ENCODE measurements around the gene PDLIM1.

Gene PDLIM1

GRCh38 chr10:95284807-95285206 lies 6.0 kb downstream of the PDLIM1 start:
- Histone ChIP-seq H3K4me2 (ENCODE audit: low read depth, low read length, poor library complexity, severe bottlenecking) (no peak overlapping the region), H3K36me3 (ENCODE audit: low read length) (no peaks in the 10 kb centered on the region), H4K20me1 (ENCODE audit: low read depth, low read length) (peaks cover 7% of the 10 kb centered on the region; the same call in 1 of the 2 replicates), H2AFZ (ENCODE audit: low read depth, low read length, severe bottlenecking) (no peak overlapping the region), H3K79me2 (ENCODE audit: insufficient read depth, low read length) (0 out of 2 replicates have a peak, but pooled peaks cover 2% of the 10 kb centered on the region), H3K27ac (ENCODE audit: low read depth, low read length) (no peak overlapping the region), H3K9me3 (ENCODE audit: insufficient read depth, low read length) (no peaks in the 10 kb centered on the region), H3K9ac (ENCODE audit: low read length) (no peak overlapping the region), H3K27me3 (ENCODE audit: low read length) (no peaks in the 10 kb centered on the region), H3F3A (ENCODE audit: insufficient read depth) (no peaks in the 10 kb centered on the region; the same call in 1 of the 2 replicates), H3K9me2 (replicated peaks; ENCODE audit: insufficient read depth, low read length) (no peaks in the 10 kb centered on the region), H3K4me3 (ENCODE audit: insufficient read depth, low read length, poor library complexity, severe bottlenecking) (no peak overlapping the region)
- TF ChIP-seq, protein P1, sequence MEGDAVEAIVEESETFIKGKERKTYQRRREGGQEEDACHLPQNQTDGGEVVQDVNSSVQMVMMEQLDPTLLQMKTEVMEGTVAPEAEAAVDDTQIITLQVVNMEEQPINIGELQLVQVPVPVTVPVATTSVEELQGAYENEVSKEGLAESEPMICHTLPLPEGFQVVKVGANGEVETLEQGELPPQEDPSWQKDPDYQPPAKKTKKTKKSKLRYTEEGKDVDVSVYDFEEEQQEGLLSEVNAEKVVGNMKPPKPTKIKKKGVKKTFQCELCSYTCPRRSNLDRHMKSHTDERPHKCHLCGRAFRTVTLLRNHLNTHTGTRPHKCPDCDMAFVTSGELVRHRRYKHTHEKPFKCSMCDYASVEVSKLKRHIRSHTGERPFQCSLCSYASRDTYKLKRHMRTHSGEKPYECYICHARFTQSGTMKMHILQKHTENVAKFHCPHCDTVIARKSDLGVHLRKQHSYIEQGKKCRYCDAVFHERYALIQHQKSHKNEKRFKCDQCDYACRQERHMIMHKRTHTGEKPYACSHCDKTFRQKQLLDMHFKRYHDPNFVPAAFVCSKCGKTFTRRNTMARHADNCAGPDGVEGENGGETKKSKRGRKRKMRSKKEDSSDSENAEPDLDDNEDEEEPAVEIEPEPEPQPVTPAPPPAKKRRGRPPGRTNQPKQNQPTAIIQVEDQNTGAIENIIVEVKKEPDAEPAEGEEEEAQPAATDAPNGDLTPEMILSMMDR (IDR thresholded peaks at IDR 0.05; ENCODE audit: insufficient read depth, low read length, poor library complexity, severe bottlenecking), result no peak
- TF ChIP-seq EZH2phosphoT487 (conservative IDR thresholded peaks at IDR 0.05; ENCODE audit: low read length), result no peak

DNA sequence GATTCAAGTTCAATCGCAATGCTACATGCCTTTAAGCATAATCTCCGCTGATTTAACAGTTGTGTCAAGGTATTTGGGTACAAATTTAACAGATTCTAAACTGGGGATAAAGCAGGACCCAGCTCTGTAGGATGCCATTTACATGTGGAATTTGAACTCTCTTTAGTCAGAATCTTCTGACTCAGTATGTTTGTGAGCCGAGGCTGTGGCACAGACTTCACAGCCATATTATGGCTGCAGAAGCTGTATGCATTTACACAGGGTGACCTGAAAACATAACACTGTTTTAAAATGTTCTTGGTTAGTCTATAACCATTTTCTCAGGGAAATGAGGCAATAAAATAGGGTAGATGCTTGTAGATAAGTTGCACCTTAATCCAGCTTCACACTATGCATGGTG lies 8.7 kb downstream of the PDLIM1 start:
- Histone ChIP-seq H4K20me1 (ENCODE audit: low read depth, low read length) (peaks cover 7% of the 10 kb centered on the region; the same call in 1 of the 2 replicates), H3K27ac (ENCODE audit: low read depth, low read length) (no peak overlapping the region), H2AFZ (ENCODE audit: low read depth, low read length, severe bottlenecking) (no peak overlapping the region), H3K9me3 (ENCODE audit: insufficient read depth, low read length) (no peaks in the 10 kb centered on the region), H3K27me3 (ENCODE audit: low read length) (no peaks in the 10 kb centered on the region), H3K9me2 (replicated peaks; ENCODE audit: insufficient read depth, low read length) (no peaks in the 10 kb centered on the region), H3K4me3 (ENCODE audit: insufficient read depth, low read length, poor library complexity, severe bottlenecking) (no peak overlapping the region), H3K79me2 (ENCODE audit: insufficient read depth, low read length) (peaks cover 16% of the 10 kb centered on the region), H3K9ac (ENCODE audit: low read length) (no peak overlapping the region), H3F3A (ENCODE audit: insufficient read depth) (no peaks in the 10 kb centered on the region), H3K36me3 (ENCODE audit: low read length) (no peaks in the 10 kb centered on the region), H3K4me2 (ENCODE audit: low read depth, low read length, poor library complexity, severe bottlenecking) (no peak overlapping the region)
- TF ChIP-seq EZH2phosphoT487 (conservative IDR thresholded peaks at IDR 0.05; ENCODE audit: low read length), result no peak
- TF ChIP-seq, protein P1 (IDR thresholded peaks at IDR 0.05; ENCODE audit: insufficient read depth, low read length, poor library complexity, severe bottlenecking), result no peak

DNA sequence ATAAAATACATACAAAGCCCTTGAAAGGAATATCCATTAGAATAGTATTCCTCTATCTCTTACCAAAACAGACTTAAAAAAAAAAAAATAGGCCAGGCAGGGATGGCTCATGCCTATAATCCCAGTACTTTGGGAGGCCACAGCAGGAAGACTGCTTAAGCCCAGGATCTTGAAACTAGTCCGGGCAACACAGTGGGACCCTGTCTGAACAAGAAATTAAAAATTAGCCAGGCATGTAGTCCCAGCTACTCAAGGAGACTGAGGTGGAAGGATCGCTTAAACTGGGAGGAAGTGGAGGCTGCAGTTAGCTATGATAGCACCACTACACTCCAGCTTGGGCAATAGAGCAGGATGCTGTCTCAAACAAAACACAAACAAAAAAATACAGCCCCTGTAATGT lies 9.6 kb downstream of the PDLIM1 start:
- H3K79me2 ChIP-seq (ENCODE audit: insufficient read depth, low read length), result peaks cover 16% of the 10 kb centered on the region

More for the DNA sequence above, 9.6 kb downstream of the PDLIM1 start:
- Histone ChIP-seq H3K36me3 (ENCODE audit: low read length) (no peaks in the 10 kb centered on the region), H3K9me3 (ENCODE audit: insufficient read depth, low read length) (no peaks in the 10 kb centered on the region), H3K27ac (ENCODE audit: low read depth, low read length) (no peak overlapping the region), H3K4me2 (ENCODE audit: low read depth, low read length, poor library complexity, severe bottlenecking) (no peak overlapping the region), H4K20me1 (ENCODE audit: low read depth, low read length) (peaks cover 7% of the 10 kb centered on the region; the same call in 1 of the 2 replicates), H3K4me3 (ENCODE audit: insufficient read depth, low read length, poor library complexity, severe bottlenecking) (no peak overlapping the region), H3K9ac (ENCODE audit: low read length) (no peak overlapping the region), H3K9me2 (replicated peaks; ENCODE audit: insufficient read depth, low read length) (no peaks in the 10 kb centered on the region), H2AFZ (ENCODE audit: low read depth, low read length, severe bottlenecking) (no peak overlapping the region), H3K27me3 (ENCODE audit: low read length) (no peaks in the 10 kb centered on the region), H3F3A (ENCODE audit: insufficient read depth) (no peaks in the 10 kb centered on the region)
- TF ChIP-seq, protein P1 (IDR thresholded peaks at IDR 0.05; ENCODE audit: insufficient read depth, low read length, poor library complexity, severe bottlenecking), result no peak
- no peak for TF ChIP-seq EZH2phosphoT487 (conservative IDR thresholded peaks at IDR 0.05; ENCODE audit: low read length)
